HG03558 (cell line): ENCODE results near the gene MAPRE3.

ENCODE experiments used
- ATAC-seq: cut with Tn5 transposase; IDR thresholded peaks from one replicate; pipeline ENCODE4 v1.9.1; 2021; ENCODE audit warnings: moderate number of reproducible peaks; ENCODE audit not compliant: unreplicated experiment; ENCODE audit errors: extremely low read depth

MAPRE3 gene

GRCh38 chr2:26946841-26947784, 23.3 kb upstream of the MAPRE3 start:
- ATAC-seq: no peak

DNA sequence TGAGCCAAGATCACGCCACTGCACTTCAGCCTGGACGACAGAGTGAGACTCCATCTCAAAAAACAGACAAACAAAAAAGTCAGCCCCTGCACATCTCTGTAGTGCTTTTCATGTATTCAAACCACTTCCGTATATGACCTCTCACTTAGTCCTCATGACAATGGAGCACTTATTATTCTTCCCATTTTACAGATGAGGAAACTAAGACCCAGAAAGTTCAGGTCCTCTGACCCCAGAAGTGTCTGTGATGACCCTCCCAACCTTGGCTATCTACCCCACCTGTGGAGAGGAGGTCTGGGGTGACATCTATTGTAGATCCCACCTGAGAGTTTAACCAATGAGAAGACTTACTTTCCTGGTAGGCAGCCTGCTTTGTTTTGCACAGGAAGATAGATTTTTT, 21.6 kb upstream of the MAPRE3 start:
- ATAC-seq: no peak

DNA sequence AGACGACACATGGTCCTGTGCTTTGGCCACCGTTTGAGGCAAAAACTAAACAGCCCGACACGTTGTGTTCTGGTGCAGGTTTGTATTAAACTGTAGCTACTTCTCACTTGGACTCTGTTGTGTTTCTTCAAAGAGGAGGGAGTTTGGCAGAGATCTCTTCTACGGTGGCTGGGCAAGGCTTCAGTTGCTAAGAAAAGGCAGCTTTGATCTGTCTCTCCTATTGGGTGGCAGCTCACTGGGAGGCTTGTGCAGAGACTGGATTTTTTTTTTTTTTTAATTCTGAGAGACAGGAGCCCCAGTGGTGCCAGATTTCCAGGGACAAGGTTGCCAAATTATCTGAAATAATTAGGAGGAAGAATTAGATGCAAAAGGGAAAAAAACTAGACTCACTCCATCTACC, 20.2 kb upstream of the MAPRE3 start:
- no peak for ATAC-seq

DNA sequence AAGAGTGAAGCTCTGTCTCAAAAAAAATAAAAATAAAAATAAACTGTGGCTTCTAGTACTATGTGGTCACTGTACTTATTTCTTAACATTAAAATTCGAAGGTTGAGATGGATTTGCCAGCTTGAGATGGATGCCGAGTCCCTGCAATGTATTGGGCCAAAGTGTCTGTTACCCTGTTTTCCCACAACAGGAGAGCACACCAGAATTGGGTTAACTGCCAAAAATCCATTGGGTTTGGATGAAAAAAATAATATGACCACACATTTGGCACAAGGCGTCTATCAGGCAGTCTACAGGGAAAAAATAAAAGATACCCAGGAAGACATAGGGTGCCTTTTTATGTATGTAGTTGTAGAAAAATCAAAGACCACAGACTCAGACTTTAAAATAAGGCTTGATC, 19.2 kb upstream of the MAPRE3 start:
- no peak for ATAC-seq

GRCh38 chr2:26952374-26952773, 18.1 kb upstream of the MAPRE3 start:
- ATAC-seq: no peak

DNA sequence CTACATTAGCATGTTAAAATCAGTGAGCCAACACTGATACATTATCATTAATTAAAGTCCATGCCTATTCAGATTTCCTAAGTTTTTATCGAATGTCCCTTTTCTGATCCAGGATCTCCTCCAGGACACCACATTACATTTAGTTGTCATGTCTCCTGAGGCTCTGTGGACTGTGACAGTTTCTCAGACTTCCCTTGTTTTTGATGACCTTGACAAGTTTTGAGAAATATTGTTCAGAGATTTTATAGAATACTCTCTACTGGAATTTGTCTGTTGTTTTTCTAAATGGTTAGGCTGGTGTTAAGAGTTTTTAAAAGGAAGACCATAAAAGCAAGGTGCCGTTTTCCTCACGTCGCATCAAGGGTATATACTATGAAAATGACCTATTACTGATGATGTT, 16.3 kb upstream of the MAPRE3 start:
- no peak for ATAC-seq

- ATAC-seq: no peak
Observed at GRCh38 chr2:26957041-26957440, 13.4 kb upstream of the MAPRE3 start.

- no peak for ATAC-seq
Observed at GRCh38 chr2:26957534-26957933, 12.9 kb upstream of the MAPRE3 start.

- no peak for ATAC-seq
Observed at GRCh38 chr2:26959331-26959730, 11.1 kb upstream of the MAPRE3 start.

- ATAC-seq: no peak
Observed at GRCh38 chr2:26964446-26965130, 5.8 kb upstream of the MAPRE3 start.

- no peak for ATAC-seq
Observed at GRCh38 chr2:26968001-26968400, 2.4 kb upstream of the MAPRE3 start.

DNA sequence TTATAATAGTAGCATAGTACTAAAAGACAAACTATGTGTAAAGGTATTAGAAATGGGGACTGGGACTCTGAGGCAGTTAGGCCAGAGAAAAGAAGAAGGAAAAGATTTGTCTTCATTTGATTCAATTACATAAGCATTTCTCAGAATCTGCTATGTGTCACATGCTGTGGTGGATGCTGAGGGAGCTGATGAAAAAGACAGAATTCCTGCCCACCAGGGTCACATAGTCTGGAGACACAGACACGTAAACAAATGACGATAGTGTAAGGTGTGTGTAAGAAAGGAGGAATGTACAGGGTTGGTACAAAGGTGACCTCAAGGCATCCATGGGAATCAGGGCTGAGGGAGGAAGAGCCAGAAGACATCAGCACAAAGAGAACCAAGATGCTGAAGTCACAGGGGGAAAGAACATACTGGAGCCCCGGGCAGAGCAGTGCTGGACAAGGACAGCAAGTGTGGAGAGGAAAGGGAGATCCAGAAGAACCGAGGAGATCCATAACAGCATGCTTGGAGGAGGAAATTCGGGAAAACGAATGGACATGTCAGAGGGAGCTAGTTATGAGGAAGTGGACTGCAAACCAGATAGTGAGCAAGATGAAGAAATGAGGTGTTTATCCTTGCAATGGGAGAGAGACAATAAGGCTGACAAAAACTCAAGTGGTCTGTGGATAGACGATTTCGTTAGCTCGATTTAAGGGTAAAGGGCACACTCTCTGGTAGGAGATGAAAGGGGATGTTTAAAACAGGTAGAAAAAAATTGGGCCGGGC, 1.2 kb upstream of the MAPRE3 start:
- no peak for ATAC-seq

DNA sequence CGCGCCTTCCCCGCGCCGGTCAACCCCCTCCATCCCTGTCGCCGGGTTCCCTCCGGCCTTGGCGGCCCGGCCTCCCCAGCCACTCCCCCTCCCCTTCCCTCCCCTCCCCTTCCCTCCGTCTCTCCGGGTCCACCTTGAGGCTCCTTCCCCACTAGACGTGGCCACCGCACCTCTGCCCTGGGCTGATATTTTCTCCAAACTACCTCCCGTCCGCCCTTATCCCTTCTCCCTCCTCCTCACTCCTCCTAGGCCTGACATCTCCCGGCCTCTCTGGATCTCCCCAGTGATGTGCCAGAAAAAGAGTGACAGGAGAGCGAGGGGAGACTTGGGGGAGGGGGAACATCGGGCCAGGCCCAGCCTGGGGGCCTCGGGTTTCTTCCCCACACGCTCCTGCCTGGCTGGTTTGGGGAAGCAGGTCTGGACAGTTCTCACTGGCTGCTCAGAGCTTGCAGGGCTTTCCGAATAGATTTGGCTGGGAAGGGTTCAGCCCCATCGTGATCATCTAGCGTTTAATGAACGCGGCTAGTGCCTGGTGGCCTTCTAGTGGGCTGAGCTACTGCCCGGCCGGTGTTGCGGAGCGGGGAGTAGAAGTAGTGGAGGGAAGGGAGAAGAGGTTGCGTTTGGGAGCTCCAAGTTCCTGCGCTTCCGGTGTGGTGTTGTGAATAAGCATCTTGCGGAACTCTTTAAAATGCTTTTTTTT, 641 bp downstream of the MAPRE3 start:
- ATAC-seq: no peak

GRCh38 chr2:26971911-26972786, 1.7 kb downstream of the MAPRE3 start:
- no peak for ATAC-seq

GRCh38 chr2:26974352-26974751, 3.9 kb downstream of the MAPRE3 start:
- no peak for ATAC-seq

- ATAC-seq: no peak
Observed at GRCh38 chr2:26975102-26975501, 4.7 kb downstream of the MAPRE3 start.

- ATAC-seq: no peak
Observed at GRCh38 chr2:26975656-26976055, 5.2 kb downstream of the MAPRE3 start.

DNA sequence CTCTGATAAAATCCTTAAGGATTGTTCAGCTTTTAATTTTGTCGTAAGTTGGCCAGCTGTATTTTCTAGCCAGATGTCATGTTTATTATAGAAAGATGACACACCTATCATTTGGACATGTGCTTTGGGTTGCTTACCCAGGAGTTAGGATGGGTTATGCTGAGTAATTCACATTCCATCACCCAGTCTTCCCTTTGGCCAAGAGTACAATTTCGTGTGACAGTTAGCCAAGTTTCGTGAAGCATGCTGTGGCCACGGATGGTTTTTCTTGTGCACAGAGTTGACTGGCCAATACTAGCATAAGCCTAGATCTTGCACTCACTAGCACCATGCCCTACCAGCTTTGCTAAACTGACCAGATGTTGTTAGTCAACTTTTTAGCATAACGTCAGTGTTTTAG, 5.8 kb downstream of the MAPRE3 start:
- ATAC-seq: no peak

GRCh38 chr2:26977012-26977411, 6.6 kb downstream of the MAPRE3 start:
- no peak for ATAC-seq
